HepG2 (cell line): ENCODE data around the gene LASP1. TPM values are rescaled to one million over a fixed set of nuclear protein-coding genes. Genes with fewer than 3 reads are reported as not detected.

Experiments used
- ARHGAP35 ChIP-seq: sonication (generic); formaldehyde crosslinking; IDR thresholded peaks from 2 replicates; pipeline ENCODE4 v1.9.0; 2022; ENCODE audit warnings: mild to moderate bottlenecking, inconsistent platforms, moderate library complexity, missing genetic modification reagents, borderline replicate concordance
- ATM ChIP-seq: fragments of 450-650 bp; IDR thresholded peaks from 2 replicates; pipeline ENCODE4 v1.7.1; 2017; ENCODE audit warnings: mild to moderate bottlenecking, borderline replicate concordance
- EED ChIP-seq: sonication (generic); formaldehyde crosslinking; IDR thresholded peaks from 2 replicates; pipeline ENCODE4 v1.5.0; 2020; ENCODE audit warnings: mild to moderate bottlenecking, missing genetic modification reagents
- ESRRA ChIP-seq: sonication (generic); formaldehyde crosslinking; IDR thresholded peaks from 2 replicates; pipeline ENCODE4 v1.5.1; 2020; ENCODE audit warnings: mild to moderate bottlenecking, low read depth, missing genetic modification reagents
- ETV5 ChIP-seq: IDR thresholded peaks from 2 replicates; pipeline ENCODE4 v1.6.1; 2018; ENCODE audit warnings: missing biosample characterization, missing genetic modification reagents, inconsistent platforms, borderline replicate concordance
- FOXK2 ChIP-seq: fragments of 450-650 bp; IDR thresholded peaks from 2 replicates; pipeline ENCODE4 v1.6.1; 2016
- HDAC6 ChIP-seq: fragments of 200-600 bp; sonication (generic); IDR thresholded peaks from 2 replicates; pipeline ENCODE4 v1.7.0; 2017; ENCODE audit warnings: mild to moderate bottlenecking, antibody characterized with exemption, low read length, low read depth
- HES4 ChIP-seq: sonication (generic); formaldehyde crosslinking; IDR thresholded peaks from 2 replicates; pipeline ENCODE4 v1.9.0; 2021; ENCODE audit warnings: mild to moderate bottlenecking, missing genetic modification reagents, borderline replicate concordance
- HNRNPLL ChIP-seq: fragments of 200-400 bp; formaldehyde crosslinking; IDR thresholded peaks from 2 replicates; pipeline ENCODE4 v1.6.1; 2017; ENCODE audit warnings: mild to moderate bottlenecking, low read depth, low read length; ENCODE audit not compliant: poor library complexity, severe bottlenecking
- IRF9 ChIP-seq: sonication (generic); formaldehyde crosslinking; IDR thresholded peaks from 2 replicates; pipeline ENCODE4 v1.8.0; 2022; ENCODE audit warnings: missing genetic modification reagents, mild to moderate bottlenecking, borderline replicate concordance
- KDM5B ChIP-seq: sonication (generic); formaldehyde crosslinking; IDR thresholded peaks from 2 replicates; pipeline ENCODE4 v1.4.0; 2020; ENCODE audit warnings: missing genetic modification reagents, mild to moderate bottlenecking, borderline replicate concordance
- KLF11 ChIP-seq: IDR thresholded peaks from 2 replicates; pipeline ENCODE4 v1.6.1; 2016; ENCODE audit warnings: missing compliant biosample characterization
- MAFK ChIP-seq, 2 experiments: IDR thresholded peaks in 1 of 2; conservative IDR thresholded peaks in 1 of 2; 2 replicates each; pipeline ENCODE4 v1.6.1; 2011; ENCODE audit warnings: improper control_type of control experiment in 2 of 2, low read length in 2 of 2
- RBAK ChIP-seq: sonication (generic); formaldehyde crosslinking; IDR thresholded peaks from 2 replicates; pipeline ENCODE4 v1.5.1; 2020; ENCODE audit warnings: mild to moderate bottlenecking, missing genetic modification reagents
- TRIM22 ChIP-seq: fragments of 450-650 bp; IDR thresholded peaks from 2 replicates; pipeline ENCODE4 v1.6.1; 2017
- XRCC5 ChIP-seq: fragments of 200-400 bp; formaldehyde crosslinking; optimal IDR thresholded peaks from 2 replicates; pipeline ENCODE3; 2017; ENCODE audit warnings: mild to moderate bottlenecking, low read length
- ZFYVE20 ChIP-seq: sonication (generic); formaldehyde crosslinking; IDR thresholded peaks from 2 replicates; pipeline ENCODE4 v1.8.0; 2023; ENCODE audit warnings: low read depth, mild to moderate bottlenecking, moderate library complexity, missing genetic modification reagents, borderline replicate concordance
- ZNF10 ChIP-seq: sonication (generic); formaldehyde crosslinking; IDR thresholded peaks from 2 replicates; pipeline ENCODE4 v1.4.0; 2020; ENCODE audit warnings: mild to moderate bottlenecking, low read depth, missing genetic modification reagents, borderline replicate concordance
- ZNF510 ChIP-seq: sonication (generic); formaldehyde crosslinking; IDR thresholded peaks from 2 replicates; pipeline ENCODE4 v1.4.0; 2020; ENCODE audit warnings: low read depth, mild to moderate bottlenecking, missing genetic modification reagents
- ZNF678 ChIP-seq: sonication (generic); formaldehyde crosslinking; IDR thresholded peaks from 2 replicates; pipeline ENCODE4 v1.4.0; 2020; ENCODE audit warnings: mild to moderate bottlenecking, missing genetic modification reagents
- ZNF775 ChIP-seq: sonication (generic); formaldehyde crosslinking; IDR thresholded peaks from 2 replicates; pipeline ENCODE4 v1.4.0; 2020; ENCODE audit warnings: missing genetic modification reagents, mild to moderate bottlenecking, moderate library complexity, borderline replicate concordance
- ZSCAN25 ChIP-seq: sonication (generic); formaldehyde crosslinking; IDR thresholded peaks from 2 replicates; pipeline ENCODE4 v1.8.0; 2022; ENCODE audit warnings: mild to moderate bottlenecking, missing genetic modification reagents
- polyA plus RNA-seq, 8 experiments: library from polyadenylated mRNA; depleted of rRNA in 3 of 8; stranded (reverse) in 7 of 8; unstranded in 1 of 8; fragments of >200 nt; fragmentation: Illumina TruSeq in 4 of 8; extraction: Trizol in 4 of 8; gene quantifications; 2 replicates each; pipeline versions ENCODE4 v1.2.1 to v1.2.3, GENCODE V29; 2011 to 2016; ENCODE audit warnings: low read depth in 4 of 8, missing spikeins in 1 of 8, mixed read lengths in 1 of 8; ENCODE audit not compliant: insufficient read depth in 1 of 8
- total RNA-seq, 5 experiments: library from RNA; depleted of rRNA; stranded (reverse); fragments of >200 nt; fragmentation: Illumina TruSeq; extraction: Trizol; gene quantifications; 2 replicates each; pipeline ENCODE4 v1.2.3, GENCODE V29; 2016; ENCODE audit warnings: low read depth in 1 of 5
- TF ChIP-seq, protein P1 (sequence below): sonication (generic); formaldehyde crosslinking; IDR thresholded peaks from 2 replicates; pipeline ENCODE4 v1.5.0; 2020; ENCODE audit warnings: missing genetic modification reagents
- TF ChIP-seq, protein P2 (sequence below), 2 experiments: sonication (generic) in 1 of 2; formaldehyde crosslinking in 1 of 2; IDR thresholded peaks; 2 replicates each; pipeline versions ENCODE4 v1.4.0 to v1.6.1; 2018 to 2020; ENCODE audit warnings: missing genetic modification reagents in 2 of 2, borderline replicate concordance in 1 of 2, low read depth in 1 of 2, mild to moderate bottlenecking in 1 of 2, missing biosample characterization in 1 of 2

LASP1 gene
- total and polyA plus RNA-seq, 2 of the 13 experiments (the other 11 are each of a cell fraction or from before 2014, with no cell fraction given) = 70.1 to 97.0 TPM

- TF ChIP-seq TRIM22 (no peak), KLF11 (no peak), ATM (no peak), MAFK (conservative IDR thresholded peaks at IDR 0.05 in 1 of 2, IDR thresholded peaks at IDR 0.05 in 1 of 2; ENCODE audit: low read length in 2 of 2) (peak; percentile 43 to 45; a peak in 2 of 4 replicates), ARHGAP35 (CRISPR knock-in tag) (no peak), XRCC5 (no peak), ZFYVE20 (CRISPR knock-in tag) (no peak), KDM5B (CRISPR knock-in tag) (no peak), ZNF510 (CRISPR knock-in tag) (no peak), ZNF10 (CRISPR knock-in tag) (no peak), ETV5 (CRISPR knock-in tag) (peak; percentile 43; the same call in 1 of the 2 replicates), EED (CRISPR knock-in tag) (no peak), ZSCAN25 (CRISPR knock-in tag) (peak; percentile 25; the same call in 1 of the 2 replicates), HES4 (CRISPR knock-in tag) (no peak), ESRRA (no peak), FOXK2 (no peak), ZNF775 (CRISPR knock-in tag) (peak; percentile 76; the same call in 1 of the 2 replicates), HNRNPLL (no peak), HDAC6 (no peak), ZNF678 (CRISPR knock-in tag) (no peak), RBAK (no peak), IRF9 (CRISPR knock-in tag) (no peak)
- TF ChIP-seq, protein P1, sequence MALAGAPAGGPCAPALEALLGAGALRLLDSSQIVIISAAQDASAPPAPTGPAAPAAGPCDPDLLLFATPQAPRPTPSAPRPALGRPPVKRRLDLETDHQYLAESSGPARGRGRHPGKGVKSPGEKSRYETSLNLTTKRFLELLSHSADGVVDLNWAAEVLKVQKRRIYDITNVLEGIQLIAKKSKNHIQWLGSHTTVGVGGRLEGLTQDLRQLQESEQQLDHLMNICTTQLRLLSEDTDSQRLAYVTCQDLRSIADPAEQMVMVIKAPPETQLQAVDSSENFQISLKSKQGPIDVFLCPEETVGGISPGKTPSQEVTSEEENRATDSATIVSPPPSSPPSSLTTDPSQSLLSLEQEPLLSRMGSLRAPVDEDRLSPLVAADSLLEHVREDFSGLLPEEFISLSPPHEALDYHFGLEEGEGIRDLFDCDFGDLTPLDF = no peak
- TF ChIP-seq, protein P2, sequence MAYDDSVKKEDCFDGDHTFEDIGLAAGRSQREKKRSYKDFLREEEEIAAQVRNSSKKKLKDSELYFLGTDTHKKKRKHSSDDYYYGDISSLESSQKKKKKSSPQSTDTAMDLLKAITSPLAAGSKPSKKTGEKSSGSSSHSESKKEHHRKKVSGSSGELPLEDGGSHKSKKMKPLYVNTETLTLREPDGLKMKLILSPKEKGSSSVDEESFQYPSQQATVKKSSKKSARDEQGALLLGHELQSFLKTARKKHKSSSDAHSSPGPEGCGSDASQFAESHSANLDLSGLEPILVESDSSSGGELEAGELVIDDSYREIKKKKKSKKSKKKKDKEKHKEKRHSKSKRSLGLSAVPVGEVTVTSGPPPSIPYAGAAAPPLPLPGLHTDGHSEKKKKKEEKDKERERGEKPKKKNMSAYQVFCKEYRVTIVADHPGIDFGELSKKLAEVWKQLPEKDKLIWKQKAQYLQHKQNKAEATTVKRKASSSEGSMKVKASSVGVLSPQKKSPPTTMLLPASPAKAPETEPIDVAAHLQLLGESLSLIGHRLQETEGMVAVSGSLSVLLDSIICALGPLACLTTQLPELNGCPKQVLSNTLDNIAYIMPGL (CRISPR knock-in tag; IDR thresholded peaks at IDR 0.05; ENCODE audit: borderline replicate concordance in 1 of 2, low read depth in 1 of 2) = peak; percentile 21 to 31; a peak in 2 of 4 replicates
Observed at GRCh38 chr17:38872671-38873385, 3.0 kb downstream of the LASP1 start (continued).
